A673 (cell line): ENCODE data around the gene C10orf90. TPM values are rescaled to one million over a fixed set of nuclear protein-coding genes. Genes with fewer than 3 reads are reported as not detected.

Experiments
- BruUV-seq: library from RNA; stranded (reverse); fragments of 400-500 nt; replicated peaks from 2 replicates; lab custom pipeline; 2021; lab: Mats Ljungman, UMichigan
- CTCF ChIA-PET: fragments of 300-600 bp; sonication (Branson Sonifier 250); formaldehyde crosslinking; loops from one replicate; lab custom pipeline; 2022; ENCODE audit warnings: antibody characterized with exemption; lab: Charles Lee
- POLR2A ChIA-PET: fragments of 300-600 bp; sonication (Branson Sonifier 250); formaldehyde crosslinking; loops from one replicate; lab custom pipeline; 2022; ENCODE audit warnings: antibody characterized with exemption; ENCODE audit not compliant: low non-redundant PET; lab: Charles Lee
- DNase-seq: peaks from one replicate; pipeline ENCODE4 v3.0.0-alpha.2; 2015; ENCODE audit warnings: low spot score
- H3K27ac ChIP-seq: fragments of 200-600 bp; sonication (generic); 2 replicates; pipeline ENCODE4 v1.5.1; 2016; ENCODE audit warnings: mixed run types, low read depth, mild to moderate bottlenecking, mixed read lengths, antibody characterized with exemption, low read length; ENCODE audit not compliant: poor library complexity, severe bottlenecking
- H3K27me3 ChIP-seq: fragments of 200-600 bp; sonication (generic); replicated peaks from 2 replicates; pipeline ENCODE4 v1.6.1; 2017; ENCODE audit warnings: mixed run types, low read depth, mild to moderate bottlenecking, mixed read lengths, antibody characterized with exemption, low read length; ENCODE audit not compliant: insufficient read depth, poor library complexity
- H3K36me3 ChIP-seq: fragments of 200-600 bp; sonication (generic); 2 replicates; pipeline ENCODE4 v1.6.1; 2016; ENCODE audit warnings: mixed run types, mild to moderate bottlenecking, mixed read lengths, antibody characterized with exemption, low read length; ENCODE audit not compliant: insufficient read depth, poor library complexity, severe bottlenecking
- H3K4me1 ChIP-seq: fragments of 200-600 bp; sonication (generic); 2 replicates; pipeline ENCODE4 v1.6.1; 2017; ENCODE audit warnings: mixed run types, mild to moderate bottlenecking, mixed read lengths, antibody characterized with exemption, low read length; ENCODE audit not compliant: insufficient read depth, poor library complexity, severe bottlenecking
- H3K4me3 ChIP-seq: fragments of 200-600 bp; sonication (generic); 2 replicates; pipeline ENCODE4 v1.5.1; 2016; ENCODE audit warnings: low read depth, mixed run types, mild to moderate bottlenecking, mixed read lengths, low read length; ENCODE audit not compliant: poor library complexity, severe bottlenecking
- H3K9me3 ChIP-seq: fragments of 200-600 bp; sonication (generic); 2 replicates; pipeline ENCODE4 v1.6.1; 2016; ENCODE audit warnings: mixed run types, low read depth, mild to moderate bottlenecking, mixed read lengths, antibody characterized with exemption, low read length; ENCODE audit not compliant: poor library complexity, severe bottlenecking
- CTCF ChIP-seq: fragments of 300-800, 200-600 bp; sonication (generic); conservative IDR thresholded peaks from 2 replicates; pipeline ENCODE4 v1.5.1; 2017; ENCODE audit warnings: low read depth, mild to moderate bottlenecking, antibody characterized with exemption, low read length, moderate library complexity, mixed read lengths
- EZH2 ChIP-seq: fragments of 200-600 bp; sonication (generic); IDR thresholded peaks from 2 replicates; pipeline ENCODE4 v1.6.1; 2017; ENCODE audit warnings: borderline replicate concordance, low read depth, mild to moderate bottlenecking, mixed read lengths, antibody characterized with exemption, low read length; ENCODE audit not compliant: poor library complexity, severe bottlenecking
- intact Hi-C: fragments of 100-400 bp; cut with micrococcal nuclease; formaldehyde crosslinking; loops from one replicate; pipeline ENCODE4 v1.10.0; 2022; ENCODE audit not compliant: unreplicated experiment
- total RNA-seq: library from RNA; stranded (reverse); gene quantifications from 2 replicates; pipeline ENCODE4 v1.2.3, GENCODE V29; 2021

Gene C10orf90
- total RNA-seq, 1 experiment from 2014 or later = not detected

- no peak overlapping the region for H3K4me3 ChIP-seq
- no peak overlapping the region for H3K27ac ChIP-seq
- TF ChIP-seq CTCF (no peak), EZH2 (no peak)
- ChIA-PET CTCF (no interaction called here), POLR2A (no interaction called here)
- H3K9me3 ChIP-seq = no peaks in the 10 kb centered on the region
- peaks cover 4% of the 10 kb centered on the region for H3K27me3 ChIP-seq
- no peaks in the 10 kb centered on the region for H3K36me3 ChIP-seq
- BruUV-seq = no TSS peak
- intact Hi-C loops = no loop called here
- H3K4me1 ChIP-seq = no peaks in the 10 kb centered on the region
- DNase-seq = no peak
Measured at GRCh38 chr10:126576336-126576735, 94.2 kb downstream of the C10orf90 start.

- BruUV-seq = no TSS peak
- no peak for TF ChIP-seq CTCF
- TF ChIP-seq EZH2 = no peak
- DNase-seq = no peak
- intact Hi-C loops = no loop called here
- Histone ChIP-seq H3K4me1 (peaks cover 5% of the 10 kb centered on the region), H3K9me3 (no peaks in the 10 kb centered on the region), H3K27ac (no peak overlapping the region), H3K36me3 (no peaks in the 10 kb centered on the region), H3K27me3 (no peaks in the 10 kb centered on the region), H3K4me3 (no peak overlapping the region)
- ChIA-PET CTCF (no interaction called here), POLR2A (no interaction called here)
Measured at GRCh38 chr10:126570621-126571602, 99.6 kb downstream of the C10orf90 start.

- no TSS peak for BruUV-seq
- ChIA-PET CTCF (no interaction called here), POLR2A (no interaction called here)
- Histone ChIP-seq H3K4me1 (peaks cover 5% of the 10 kb centered on the region), H3K36me3 (no peaks in the 10 kb centered on the region), H3K9me3 (no peaks in the 10 kb centered on the region), H3K4me3 (no peak overlapping the region), H3K27ac (no peak overlapping the region), H3K27me3 (no peaks in the 10 kb centered on the region)
- no peak for TF ChIP-seq CTCF
- no peak for TF ChIP-seq EZH2
- DNase-seq = no peak
- intact Hi-C loops = no loop called here
Measured at GRCh38 chr10:126570245-126570570, 100.3 kb downstream of the C10orf90 start.
